ENCODE measurements around the gene NTM.
"Not testable (repeated sequence)": the region's sequence is repeated elsewhere in the genome, so short reads cannot be mapped to it uniquely, and the experiment has no call there.

Gene NTM

GRCh38 chr11:131370090-131370751, at the start of gene NTM:
TSS of gene NTM (plus strand) at chr11:131370615.
- DNase-seq, result no peak

GRCh38 chr11:131324921-131325570, 45.4 kb upstream of the NTM start:
- DNase-seq, result no peak

GRCh38 chr11:131326829-131327228, 43.6 kb upstream of the NTM start:
- DNase-seq, result no peak

- DNase-seq, result no peak
Measured at GRCh38 chr11:131327421-131327820, 43.0 kb upstream of the NTM start.

- DNase-seq, result no peak
Measured at GRCh38 chr11:131328843-131329242, 41.6 kb upstream of the NTM start.

GRCh38 chr11:131331010-131331409, 39.4 kb upstream of the NTM start:
- no peak for DNase-seq

- no peak for DNase-seq
Measured at GRCh38 chr11:131331546-131331945, 38.9 kb upstream of the NTM start.

GRCh38 chr11:131334601-131335000, 35.8 kb upstream of the NTM start:
- DNase-seq, result no peak

GRCh38 chr11:131341900-131342299, 28.5 kb upstream of the NTM start:
- DNase-seq, result not testable (repeated sequence)

GRCh38 chr11:131342442-131342841, 28.0 kb upstream of the NTM start:
- DNase-seq, result not testable (repeated sequence)

GRCh38 chr11:131345406-131345805, 25.0 kb upstream of the NTM start:
- DNase-seq, result no peak

GRCh38 chr11:131349368-131350086, 20.9 kb upstream of the NTM start:
- DNase-seq, result no peak

GRCh38 chr11:131350872-131351271, 19.5 kb upstream of the NTM start:
- DNase-seq, result no peak

GRCh38 chr11:131351848-131352247, 18.6 kb upstream of the NTM start:
- no peak for DNase-seq

GRCh38 chr11:131353766-131354165, 16.6 kb upstream of the NTM start:
- no peak for DNase-seq

GRCh38 chr11:131354251-131354701, 16.1 kb upstream of the NTM start:
- DNase-seq, result no peak

GRCh38 chr11:131356206-131356605, 14.2 kb upstream of the NTM start:
- no peak for DNase-seq

- DNase-seq, result no peak
Measured at GRCh38 chr11:131365329-131365930, 5.0 kb upstream of the NTM start.

- DNase-seq, result no peak
Measured at GRCh38 chr11:131370901-131371790, 731 bp downstream of the NTM start.

- no peak for DNase-seq
Measured at GRCh38 chr11:131371791-131372104, 1.3 kb downstream of the NTM start.

- no peak for DNase-seq
Measured at GRCh38 chr11:131372234-131372962, 2.0 kb downstream of the NTM start.
